ENCODE measurements around the gene SNAPC2. TPM values are rescaled to one million over a fixed set of nuclear protein-coding genes. Genes with fewer than 3 reads are reported as not detected.

SNAPC2 gene
- 10.1 and 20.7 TPM in 2 replicates for total RNA-seq

GRCh38 chr19:7919610-7920518, at the start of gene SNAPC2:
Gene SNAPC2, plus strand, starts transcription at chr19:7920338. Its CDS starts 29 bp downstream, at chr19:7920367.

GRCh38 chr19:7874076-7874896, 45.9 kb upstream of the SNAPC2 start, which contains the start of gene PRR36:
Gene PRR36, minus strand, starts transcription at chr19:7874390. Its CDS starts 701 bp downstream, at chr19:7873689.

GRCh38 chr19:7888145-7888825, 31.9 kb upstream of the SNAPC2 start, which contains the start of gene LRRC8E:
Gene LRRC8E, plus strand, starts transcription at chr19:7888510. Its CDS starts 7,094 bp downstream, at chr19:7895604.

GRCh38 chr19:7903244-7904073, 16.7 kb upstream of the SNAPC2 start, which contains the start of gene MAP2K7:
Gene MAP2K7, plus strand, starts transcription at chr19:7903877. Its CDS starts 68 bp downstream, at chr19:7903945.

GRCh38 chr19:7914598-7915045, 5.5 kb upstream of the SNAPC2 start, which contains the start of gene TGFBR3L:
Gene TGFBR3L, plus strand, starts transcription at chr19:7914830.

GRCh38 chr19:7926021-7926726, 6.0 kb downstream of the SNAPC2 start, which contains the start of gene CTXN1:
Gene CTXN1, minus strand, starts transcription at chr19:7926135. Its CDS starts 597 bp downstream, at chr19:7925538.

GRCh38 chr19:7943444-7944176, 23.5 kb downstream of the SNAPC2 start, which contains the start of gene TIMM44:
Gene TIMM44, minus strand, starts transcription at chr19:7943666. Its CDS starts 15 bp downstream, at chr19:7943651.

Other genes with a start within 250 kb of the SNAPC2 start
- not detected in 2 replicates for gene MCEMP1, start 243.2 kb upstream of the SNAPC2 start, total RNA-seq
- 74.0 and 75.9 TPM in 2 replicates for gene TRAPPC5, start 239.5 kb upstream of the SNAPC2 start, total RNA-seq
- not detected in 2 replicates for gene FCER2, start 218.2 kb upstream of the SNAPC2 start, total RNA-seq
- gene CLEC4G, start 188.2 kb upstream of the SNAPC2 start, total RNA-seq, result not detected in 2 replicates
- gene CD209, start 172.8 kb upstream of the SNAPC2 start, total RNA-seq, result not detected in 2 replicates
- gene CLEC4M, start 157.1 kb upstream of the SNAPC2 start, total RNA-seq, result not detected in 2 replicates
- 12.0 and 12.1 TPM in 2 replicates for gene EVI5L, start 90.1 kb upstream of the SNAPC2 start, total RNA-seq
- gene PRR36, start 45.9 kb upstream of the SNAPC2 start, total RNA-seq, result under 0.01 TPM in 1 of 2 replicates, not detected in the other
- gene LRRC8E, start 31.8 kb upstream of the SNAPC2 start, total RNA-seq, result 8.3 and 19.0 TPM in 2 replicates
- gene MAP2K7, start 16.5 kb upstream of the SNAPC2 start, total RNA-seq, result 11.3 and 11.5 TPM in 2 replicates
- 4.3 and 5.5 TPM in 2 replicates for gene TGFBR3L, start 5.5 kb upstream of the SNAPC2 start, total RNA-seq
- gene CTXN1, start 5.8 kb downstream of the SNAPC2 start, total RNA-seq, result 8.2 TPM in 1 of 2 replicates, not detected in the other
- 71.8 and 84.6 TPM in 2 replicates for gene TIMM44, start 23.3 kb downstream of the SNAPC2 start, total RNA-seq
- 31.6 and 39.9 TPM in 2 replicates for gene ELAVL1, start 85.3 kb downstream of the SNAPC2 start, total RNA-seq
- not detected in 2 replicates for gene CCL25, start 132.4 kb downstream of the SNAPC2 start, total RNA-seq
- not detected in 2 replicates for gene FBN3, start 229.3 kb downstream of the SNAPC2 start, total RNA-seq

All from tracheal epithelial cell (primary cell).